GM12891 (cell line): ENCODE measurements around the gene SNRPD3.

ENCODE experiments used
- PAX5 ChIP-seq: IDR thresholded peaks from 2 replicates; pipeline ENCODE4 v1.6.1; 2011; ENCODE audit warnings: low read length, moderate library complexity, mild to moderate bottlenecking; ENCODE audit not compliant: insufficient read depth, severe bottlenecking
- POLR2A ChIP-seq: IDR thresholded peaks from 2 replicates; pipeline ENCODE4 v1.6.1; 2011; ENCODE audit warnings: low read depth, low read length, control low read depth
- POLR2AphosphoS5 ChIP-seq: IDR thresholded peaks from 2 replicates; pipeline ENCODE4 v1.6.1; 2011; ENCODE audit warnings: low read depth, low read length, control low read depth
- TAF1 ChIP-seq: IDR thresholded peaks from 2 replicates; pipeline ENCODE4 v1.6.1; 2011; ENCODE audit warnings: low read depth, low read length, control low read depth

- TF ChIP-seq POLR2A (no peak), TAF1 (no peak), POLR2AphosphoS5 (no peak), PAX5 (no peak)
These were observed 19.7 kb upstream of the SNRPD3 start for GRCh38 chr22:24536089-24536488.
